ENCODE data around the gene RIT2.

DNA sequence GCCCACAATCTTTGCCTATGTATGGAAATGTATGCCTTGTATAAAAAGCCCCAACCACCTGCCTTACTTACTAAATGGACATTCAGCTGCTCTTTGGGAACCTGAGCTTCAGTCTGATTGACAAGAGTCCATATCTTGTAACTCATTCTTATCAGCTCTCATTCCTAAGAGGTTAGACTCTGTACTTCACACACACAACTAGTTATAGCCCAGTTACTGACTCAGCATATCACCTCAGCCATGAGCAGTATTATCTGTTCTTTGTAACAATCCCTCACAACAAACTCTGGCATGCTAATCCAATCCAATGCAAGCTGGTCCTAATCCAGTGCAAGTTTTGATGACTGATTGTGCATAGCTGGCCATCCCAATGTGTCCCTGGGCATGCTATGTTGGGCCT lies 250.6 kb downstream of the RIT2 start:
- no peak for TF ChIP-seq POLR2A (IDR thresholded peaks at IDR 0.05; ENCODE audit: low read depth, low read length)
- no peak for TF ChIP-seq SPI1 (IDR thresholded peaks at IDR 0.05; ENCODE audit: low read depth, low read length)
- TF ChIP-seq POLR2AphosphoS5 (IDR thresholded peaks at IDR 0.05; ENCODE audit: low read depth, low read length), result no peak
- TF ChIP-seq PAX5 (IDR thresholded peaks at IDR 0.05; ENCODE audit: insufficient read depth, low read length, severe bottlenecking), result no peak
- no peak for TF ChIP-seq TAF1 (IDR thresholded peaks at IDR 0.05; ENCODE audit: low read depth, low read length)

All from GM12891 (cell line).